Measurements from ENCODE around the gene DIO2.

- TF ChIP-seq EZH2 (IDR thresholded peaks at IDR 0.05; ENCODE audit: low read length, missing control alignments) (no peak), CTCF (conservative IDR thresholded peaks at IDR 0.05 in 1 of 2, IDR thresholded peaks at IDR 0.05 in 1 of 2; ENCODE audit: low read depth in 1 of 2, low read length in 2 of 2) (no peak)
Measured at GRCh38 chr14:80208461-80208860, 2.8 kb downstream of the DIO2 start.

Measured in fibroblast of lung (primary cell).